ENCODE data around the gene RBM18.

The RBM18 gene

DNA sequence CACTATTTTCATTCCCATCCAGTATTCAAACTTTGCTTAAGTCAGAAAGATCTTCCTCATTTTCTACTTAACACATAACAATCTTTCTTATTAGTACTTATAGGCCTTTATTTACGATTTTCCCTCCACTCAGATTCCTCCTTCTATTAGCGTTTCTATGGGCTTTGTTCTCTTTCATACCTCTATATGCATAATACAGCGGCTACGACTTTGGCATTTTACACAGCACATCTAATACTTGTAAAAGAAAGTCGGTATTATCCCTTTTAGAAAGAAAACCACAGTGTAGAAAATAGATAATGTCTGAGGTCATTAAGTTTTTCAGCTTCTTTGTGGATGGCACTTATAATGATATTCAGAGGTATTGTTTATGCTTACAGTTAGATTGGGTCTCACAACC is 8.4 kb downstream of the RBM18 start:
- no peak overlapping the region for H3K27ac ChIP-seq
- TF ChIP-seq, protein P1, sequence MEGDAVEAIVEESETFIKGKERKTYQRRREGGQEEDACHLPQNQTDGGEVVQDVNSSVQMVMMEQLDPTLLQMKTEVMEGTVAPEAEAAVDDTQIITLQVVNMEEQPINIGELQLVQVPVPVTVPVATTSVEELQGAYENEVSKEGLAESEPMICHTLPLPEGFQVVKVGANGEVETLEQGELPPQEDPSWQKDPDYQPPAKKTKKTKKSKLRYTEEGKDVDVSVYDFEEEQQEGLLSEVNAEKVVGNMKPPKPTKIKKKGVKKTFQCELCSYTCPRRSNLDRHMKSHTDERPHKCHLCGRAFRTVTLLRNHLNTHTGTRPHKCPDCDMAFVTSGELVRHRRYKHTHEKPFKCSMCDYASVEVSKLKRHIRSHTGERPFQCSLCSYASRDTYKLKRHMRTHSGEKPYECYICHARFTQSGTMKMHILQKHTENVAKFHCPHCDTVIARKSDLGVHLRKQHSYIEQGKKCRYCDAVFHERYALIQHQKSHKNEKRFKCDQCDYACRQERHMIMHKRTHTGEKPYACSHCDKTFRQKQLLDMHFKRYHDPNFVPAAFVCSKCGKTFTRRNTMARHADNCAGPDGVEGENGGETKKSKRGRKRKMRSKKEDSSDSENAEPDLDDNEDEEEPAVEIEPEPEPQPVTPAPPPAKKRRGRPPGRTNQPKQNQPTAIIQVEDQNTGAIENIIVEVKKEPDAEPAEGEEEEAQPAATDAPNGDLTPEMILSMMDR (conservative IDR thresholded peaks at IDR 0.05) = no peak

DNA sequence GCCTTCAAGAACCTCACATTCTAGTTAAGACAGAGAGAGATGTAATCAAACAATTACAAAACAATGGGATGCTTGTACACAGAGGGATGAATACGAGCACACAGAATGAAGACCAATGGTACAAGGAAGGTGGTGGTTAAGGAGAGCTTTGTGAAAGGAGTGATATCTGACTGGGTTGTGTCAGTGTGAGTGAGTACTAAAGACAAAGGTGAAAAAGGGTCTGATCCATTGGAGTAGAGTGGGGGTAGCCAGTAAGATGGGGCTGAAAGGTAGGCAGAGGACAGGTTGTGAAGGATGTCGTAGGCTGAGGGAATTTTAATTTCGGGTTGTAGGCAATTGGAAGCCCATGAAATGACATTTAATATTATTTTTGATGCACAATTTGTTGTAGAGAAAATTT is 9.9 kb downstream of the RBM18 start:
- TF ChIP-seq, protein P1 (conservative IDR thresholded peaks at IDR 0.05) = no peak
- no peak overlapping the region for H3K27ac ChIP-seq

DNA sequence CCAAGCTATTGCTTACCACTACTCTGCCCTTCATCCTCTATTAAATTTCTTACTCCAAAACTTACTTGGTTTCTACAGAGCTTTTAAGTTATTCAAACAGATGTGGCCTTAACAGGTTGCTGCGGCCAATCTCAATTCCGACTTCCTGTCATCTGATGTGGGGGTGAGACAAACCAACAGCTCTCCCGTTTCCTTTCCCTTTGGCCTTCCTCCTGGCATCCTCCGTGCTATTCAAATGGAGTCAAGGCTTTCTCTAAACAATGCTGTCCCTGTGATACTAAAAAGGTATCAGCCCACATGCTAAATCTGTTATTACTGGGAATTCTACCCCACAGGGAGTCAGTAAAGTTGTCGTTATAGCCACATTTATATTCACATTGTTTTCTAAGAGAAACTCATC is 11.8 kb downstream of the RBM18 start:
- H3K27ac ChIP-seq = no peak overlapping the region

DNA sequence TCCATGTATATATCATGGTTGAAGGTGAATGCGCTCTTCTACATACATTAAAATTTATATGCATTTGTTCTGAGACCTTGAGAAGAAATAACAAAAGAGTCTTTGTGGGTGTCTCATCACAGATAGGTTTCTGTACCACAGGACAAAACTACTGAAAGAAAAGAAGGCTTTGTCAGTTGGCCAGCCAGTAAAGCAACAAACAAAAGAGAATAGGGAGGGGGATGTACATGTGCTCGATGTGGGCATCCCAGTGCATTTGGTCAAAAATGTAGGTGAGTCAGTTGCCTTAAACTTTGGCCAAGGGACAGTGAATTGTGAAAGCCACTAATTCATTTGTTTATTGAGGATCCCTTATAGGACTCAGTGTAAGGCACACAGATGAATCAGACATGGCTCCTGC is 13.3 kb downstream of the RBM18 start:
- no peak overlapping the region for H3K27ac ChIP-seq
- TF ChIP-seq, protein P1 (conservative IDR thresholded peaks at IDR 0.05) = no peak

More for the DNA sequence above, 11.8 kb downstream of the RBM18 start:
- TF ChIP-seq, protein P1 (conservative IDR thresholded peaks at IDR 0.05) = no peak

DNA sequence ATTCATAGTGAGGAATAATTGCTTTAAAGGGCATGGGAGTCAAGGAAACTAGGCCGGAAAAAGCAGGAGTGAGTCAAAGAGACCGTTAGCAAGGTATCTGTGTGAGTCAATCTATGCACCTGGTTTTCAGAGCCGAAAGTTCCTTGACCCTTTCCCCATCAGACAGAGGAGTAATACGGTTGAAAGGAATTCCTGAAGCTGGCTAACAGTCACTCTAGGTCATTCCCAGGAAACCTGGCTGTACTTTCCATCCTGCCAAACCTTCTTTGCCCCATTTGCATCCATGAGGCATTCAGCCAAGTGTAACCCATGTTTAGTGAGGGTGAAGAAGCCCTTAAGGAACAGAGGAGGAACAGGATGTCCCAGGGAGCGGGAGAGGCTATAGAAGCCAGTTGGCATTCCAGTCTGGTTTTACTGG is 16.2 kb downstream of the RBM18 start:
- TF ChIP-seq, protein P1 (conservative IDR thresholded peaks at IDR 0.05) = no peak
- H3K27ac ChIP-seq = peak overlapping the region; percentile 52

DNA sequence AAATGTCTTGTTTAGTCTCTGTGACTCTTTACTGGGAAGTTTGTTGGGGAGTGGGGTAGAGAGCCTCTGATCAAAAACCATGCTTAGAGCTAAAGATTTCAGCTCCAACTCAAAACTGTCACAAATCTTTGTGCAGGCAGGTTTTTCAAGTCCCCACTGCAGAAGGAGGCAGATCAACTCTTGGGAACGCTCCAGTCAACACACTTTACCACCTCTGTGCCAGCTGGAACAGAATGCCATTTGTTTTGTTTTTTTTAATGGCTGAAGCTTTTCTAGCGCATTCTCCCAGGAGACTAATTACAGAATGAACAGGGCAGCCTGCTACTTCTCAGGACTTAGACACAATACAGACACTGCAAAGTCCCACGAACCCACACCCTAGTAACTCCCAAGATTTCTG is 18.0 kb downstream of the RBM18 start:
- TF ChIP-seq, protein P1 (conservative IDR thresholded peaks at IDR 0.05) = no peak
- peak overlapping the region; percentile 52 for H3K27ac ChIP-seq

DNA sequence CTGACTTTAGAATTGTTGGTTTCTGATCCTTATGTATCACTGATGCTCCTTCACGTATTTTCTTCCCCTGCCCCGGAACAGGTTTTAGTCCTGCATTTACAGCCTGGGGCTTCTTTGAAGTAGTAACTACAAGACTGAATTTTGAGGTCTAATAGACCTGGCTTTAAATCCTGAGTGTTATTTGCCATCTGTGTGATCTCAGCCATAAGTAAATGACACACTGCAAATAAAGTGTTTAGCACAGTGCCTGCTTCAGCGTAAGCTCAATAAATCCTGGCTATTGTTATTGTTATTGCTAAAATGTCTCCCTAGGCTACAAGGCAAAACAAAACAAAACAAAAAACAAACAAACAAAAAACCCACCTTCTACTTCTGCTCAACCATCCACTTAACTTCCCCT is 20.3 kb downstream of the RBM18 start:
- TF ChIP-seq, protein P1 (conservative IDR thresholded peaks at IDR 0.05) = no peak

DNA sequence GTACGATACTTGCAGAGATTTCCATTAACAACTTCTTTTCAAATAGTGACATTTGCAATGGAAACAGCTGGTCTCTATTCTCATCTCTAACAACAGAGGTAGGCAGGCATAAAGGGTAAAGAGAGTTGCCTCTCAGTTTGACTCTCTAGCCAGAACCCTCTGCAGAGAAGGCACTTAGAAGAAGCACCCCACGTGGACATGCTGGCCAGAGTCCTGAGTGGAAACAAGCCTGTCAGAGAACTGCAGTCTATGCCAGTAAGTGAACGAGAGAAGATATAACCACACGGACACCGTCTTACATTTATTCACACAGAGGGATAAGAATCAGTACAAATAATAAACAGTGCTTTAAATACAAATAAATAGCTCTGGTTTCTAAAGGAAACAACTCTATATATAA is 24.9 kb downstream of the RBM18 start:
- H3K27ac ChIP-seq = no peak overlapping the region
- TF ChIP-seq, protein P1 (conservative IDR thresholded peaks at IDR 0.05) = no peak

More for the DNA sequence above, 20.3 kb downstream of the RBM18 start:
- no peak overlapping the region for H3K27ac ChIP-seq
